HG03045 (cell line): ENCODE results near the gene TSNAX.
"Not testable (repeated sequence)": the region's sequence is repeated elsewhere in the genome, so short reads cannot be mapped to it uniquely, and the experiment has no call there.

ENCODE experiments used
- ATAC-seq: cut with Tn5 transposase; IDR thresholded peaks from one replicate; pipeline ENCODE4 v1.9.1; 2021; ENCODE audit warnings: mild to moderate bottlenecking, moderate library complexity; ENCODE audit not compliant: unreplicated experiment

TSNAX gene

GRCh38 chr1:231558708-231559185 lies 30.3 kb downstream of the TSNAX start:
- no peak for ATAC-seq

DNA sequence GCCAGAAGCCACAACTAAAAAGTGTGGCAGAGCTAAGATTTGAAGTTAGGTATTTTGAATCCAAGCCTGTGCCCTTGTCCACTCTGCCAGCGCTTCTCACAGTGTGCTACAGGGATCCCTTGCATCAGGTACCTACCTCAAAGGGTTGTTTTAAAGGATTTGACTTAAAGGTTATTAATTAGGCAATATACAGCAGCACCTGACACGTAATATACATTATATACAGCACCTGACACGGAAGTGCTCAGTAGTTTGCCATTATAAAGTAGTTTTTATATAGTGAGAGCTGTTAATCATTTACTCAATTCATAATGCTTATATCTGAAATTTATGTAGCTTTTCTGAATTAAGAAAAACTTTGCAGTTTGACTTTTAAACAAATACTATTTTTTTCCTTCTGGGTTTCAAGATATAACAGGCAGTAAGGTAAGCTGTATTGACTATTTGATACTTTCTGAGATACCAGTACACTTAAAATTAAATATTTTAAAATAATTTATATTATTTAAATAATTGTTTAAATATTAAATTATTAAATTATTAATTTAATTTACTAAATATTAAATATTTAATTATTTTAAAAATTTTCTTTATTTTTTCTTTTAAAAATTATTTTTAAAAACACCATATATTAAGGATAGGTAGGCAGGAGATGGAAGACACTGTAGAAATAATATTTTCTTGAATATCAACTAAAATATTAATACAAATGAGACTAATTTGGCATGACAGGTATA lies 33.3 kb downstream of the TSNAX start:
- no peak for ATAC-seq

GRCh38 chr1:231563247-231563646 lies 34.8 kb downstream of the TSNAX start:
- no peak for ATAC-seq

GRCh38 chr1:231564373-231564772 lies 35.9 kb downstream of the TSNAX start:
- no peak for ATAC-seq

GRCh38 chr1:231566496-231566895 lies 38.0 kb downstream of the TSNAX start:
- ATAC-seq: no peak

DNA sequence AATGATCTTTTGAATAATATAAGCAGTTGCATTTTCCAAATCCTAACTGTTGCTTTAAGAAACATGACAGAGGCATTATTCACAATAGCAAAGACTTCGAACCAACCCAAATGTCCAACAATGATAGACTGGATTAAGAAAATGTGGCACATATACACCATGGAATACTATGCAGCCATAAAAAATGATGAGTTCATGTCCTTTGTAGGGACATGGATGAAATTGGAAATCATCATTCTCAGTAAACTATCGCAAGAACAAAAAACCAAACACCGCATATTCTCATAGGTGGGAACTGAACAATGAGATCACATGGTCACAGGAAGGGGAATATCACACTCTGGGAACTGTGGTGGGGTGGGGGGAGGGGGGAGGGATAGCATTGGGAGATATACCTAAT lies 41.8 kb downstream of the TSNAX start:
- ATAC-seq: not testable (repeated sequence)

DNA sequence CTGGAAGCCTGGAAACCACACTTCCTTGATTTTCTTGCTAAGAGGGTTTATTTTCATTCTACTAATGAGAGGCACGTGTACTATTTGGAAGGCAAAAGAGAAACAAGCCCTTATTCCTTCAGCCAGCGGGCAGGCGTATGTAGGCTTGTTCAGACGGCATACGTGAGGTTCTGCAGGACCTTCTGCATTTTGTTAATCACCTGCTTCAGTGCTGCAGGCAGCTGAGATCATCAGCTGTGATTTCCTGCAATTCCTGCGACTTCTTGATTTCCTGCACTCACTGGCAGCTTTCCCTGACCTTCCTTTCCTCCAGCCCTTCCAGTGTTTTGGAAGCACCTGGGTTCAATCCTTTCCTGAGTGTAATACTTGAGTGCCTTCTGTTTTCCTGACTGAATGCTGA lies 43.4 kb downstream of the TSNAX start:
- no peak for ATAC-seq

DNA sequence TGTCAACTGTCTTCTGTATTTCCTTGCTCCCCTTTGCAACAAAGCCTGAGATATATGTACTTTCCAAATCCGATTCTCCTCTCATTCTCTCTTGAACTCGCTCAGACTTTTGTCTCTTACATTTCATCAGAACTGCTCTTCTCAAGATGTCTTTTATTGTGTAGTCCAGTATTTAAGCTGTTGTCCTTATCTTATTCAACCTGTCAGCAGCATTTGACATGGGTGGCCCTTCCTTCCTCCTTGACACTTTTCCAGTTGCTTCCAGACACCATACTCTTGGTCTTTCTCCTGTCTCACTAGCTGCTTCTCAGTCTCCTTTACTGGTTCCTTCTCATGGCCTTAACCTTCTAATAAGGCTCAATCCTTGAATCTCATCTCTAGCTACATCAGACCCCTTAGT lies 47.0 kb downstream of the TSNAX start:
- no peak for ATAC-seq

- no peak for ATAC-seq
These were observed 48.6 kb downstream of the TSNAX start for GRCh38 chr1:231576804-231577718.

- ATAC-seq: no peak
These were observed 52.4 kb downstream of the TSNAX start for GRCh38 chr1:231580874-231581273.

- no peak for ATAC-seq
These were observed 53.4 kb downstream of the TSNAX start for GRCh38 chr1:231581859-231582258.

- no peak for ATAC-seq
These were observed 54.9 kb downstream of the TSNAX start for GRCh38 chr1:231583376-231583775.

DNA sequence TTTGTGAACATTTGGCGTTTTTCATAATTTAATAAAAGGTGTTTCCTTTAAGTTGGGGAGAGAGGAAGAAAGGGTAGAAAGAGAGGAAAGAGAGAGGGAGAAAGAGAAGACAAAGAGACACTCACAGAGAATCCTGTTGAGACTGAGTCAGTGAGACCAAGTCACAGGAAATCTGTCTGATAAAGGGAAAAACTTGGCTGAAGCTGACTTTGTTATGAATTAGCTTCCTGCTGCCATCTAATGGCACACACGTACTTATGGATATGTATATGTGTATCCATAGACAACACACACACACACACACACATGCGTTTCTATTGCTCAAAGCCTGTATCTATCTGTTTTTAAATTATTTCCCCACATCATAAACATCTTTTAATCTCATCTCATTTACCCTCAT lies 55.6 kb downstream of the TSNAX start:
- ATAC-seq: no peak

GRCh38 chr1:231584921-231585320 lies 56.5 kb downstream of the TSNAX start:
- ATAC-seq: no peak

GRCh38 chr1:231590453-231591198 lies 62.2 kb downstream of the TSNAX start:
- no peak for ATAC-seq

GRCh38 chr1:231591466-231591865 lies 63.0 kb downstream of the TSNAX start:
- ATAC-seq: no peak

- ATAC-seq: no peak
These were observed 64.3 kb downstream of the TSNAX start for GRCh38 chr1:231592809-231593208.

DNA sequence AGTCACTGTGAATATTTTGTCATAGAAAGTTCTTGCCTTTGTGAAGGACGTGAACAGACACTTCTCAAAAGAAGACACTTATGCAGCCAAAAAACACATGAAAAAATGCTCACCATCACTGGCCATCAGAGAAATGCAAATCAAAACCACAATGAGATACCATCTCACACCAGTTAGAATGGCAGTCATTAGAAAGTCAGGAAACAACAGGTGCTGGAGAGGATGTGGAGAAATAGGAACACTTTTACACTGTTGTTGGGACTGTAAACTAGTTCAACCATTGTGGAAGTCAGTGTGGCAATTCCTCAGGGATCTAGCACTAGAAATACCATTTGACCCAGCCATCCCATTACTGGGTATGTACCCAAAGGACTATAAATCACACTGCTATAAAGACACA lies 64.8 kb downstream of the TSNAX start:
- ATAC-seq: not testable (repeated sequence)

DNA sequence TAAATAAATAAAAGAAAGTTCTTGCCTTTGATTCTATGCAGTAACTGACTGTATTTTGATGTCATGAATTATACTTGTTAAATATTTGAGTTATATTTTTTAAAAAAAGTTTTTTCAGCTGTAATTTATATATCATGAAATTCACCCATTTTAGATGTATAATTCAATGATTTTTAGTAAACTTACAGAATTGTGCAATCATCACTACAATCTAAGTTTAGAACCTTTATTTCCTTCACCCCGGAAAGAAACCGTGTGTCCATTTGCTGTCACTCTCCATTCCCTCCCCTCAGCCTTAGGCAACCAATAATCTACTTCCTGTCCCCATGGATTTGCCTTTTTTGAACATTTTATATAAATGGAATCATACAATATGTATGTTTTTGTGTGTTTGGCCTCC lies 65.7 kb downstream of the TSNAX start:
- no peak for ATAC-seq

- ATAC-seq: no peak
These were observed 66.3 kb downstream of the TSNAX start for GRCh38 chr1:231594749-231595148.

DNA sequence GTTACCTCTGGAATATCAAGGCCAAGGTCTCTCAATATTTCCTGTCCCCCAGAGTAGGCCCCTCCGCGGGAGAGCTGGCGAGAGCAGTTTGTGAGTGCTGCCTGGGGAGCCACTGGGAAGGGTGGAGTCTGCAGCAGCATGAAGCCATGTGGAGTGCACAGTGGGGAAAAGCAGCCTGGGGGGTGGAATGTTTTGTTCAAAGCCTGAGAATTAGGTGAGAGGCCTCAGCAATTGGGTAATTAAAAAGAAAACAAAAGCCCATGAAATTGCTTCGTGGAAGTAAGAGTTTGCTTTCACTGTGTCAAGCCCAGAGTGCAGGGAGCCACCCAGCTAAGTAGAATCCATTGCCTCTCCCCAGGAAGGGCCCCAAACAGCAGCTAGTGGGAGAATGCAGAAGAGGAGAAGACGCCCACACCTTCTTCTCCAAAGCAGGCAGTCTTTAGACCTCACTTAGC lies 67.9 kb downstream of the TSNAX start:
- no peak for ATAC-seq
